ENCODE data around the gene NID2. TPM values are rescaled to one million over a fixed set of nuclear protein-coding genes. Genes with fewer than 3 reads are reported as not detected.

The NID2 gene
- total and polyA plus RNA-seq, 5 donors from 2014 or later = 0.35 to 1.1 (median 0.62) TPM; not detected in 1

DNA sequence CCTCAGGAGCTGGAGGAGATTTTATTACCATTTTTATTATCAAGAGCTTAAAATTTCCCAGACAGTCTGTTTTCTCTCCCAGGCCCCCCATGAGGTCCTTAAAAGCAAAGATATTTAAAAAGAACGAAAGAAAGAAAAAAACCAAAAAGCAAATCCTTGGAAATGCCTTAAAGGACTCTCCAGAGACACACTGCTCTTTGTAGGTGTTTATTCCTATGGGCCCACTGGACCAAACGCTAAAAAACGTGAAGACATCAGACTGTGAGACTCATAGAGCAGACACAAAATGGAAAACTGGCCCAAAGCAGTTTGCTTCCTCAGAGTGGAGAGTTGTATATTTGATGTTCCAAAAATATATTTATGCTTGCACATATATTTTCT, 1.2 kb upstream of the NID2 start:
- Mint-ChIP-seq H3K4me1 (peaks cover 0 to 23% (median 9%) of the 10 kb centered on the region in 4 donors), H3K9me3 (no peaks in the 10 kb centered on the region), H3K36me3 (no peaks in the 10 kb centered on the region), H3K27me3 (peaks cover 76% of the 10 kb centered on the region), H3K4me3 (peak overlapping the region in 2 of 4 donors; percentile 40 to 49), H3K27ac (peak overlapping the region in 1 of 3 donors; percentile 43)
- peaks cover 24% of the 10 kb centered on the region for H3K4me1 ChIP-seq (ENCODE audit: control insufficient read depth, insufficient read depth, low read length, poor library complexity, severe bottlenecking)
- DNase-seq (no peak), ATAC-seq (ENCODE audit: low read depth in 2 of 2) (no peak)
- no peaks in the 10 kb centered on the region for H3K9me3 ChIP-seq (ENCODE audit: control insufficient read depth in 2 of 2, low read length in 2 of 2)
- H3K27me3 ChIP-seq (ENCODE audit: control insufficient read depth, insufficient read depth, low read length) = peaks cover 43% of the 10 kb centered on the region
- no peak overlapping the region for H3K4me3 ChIP-seq (ENCODE audit: low read depth, low read length)
- H3K27ac ChIP-seq (ENCODE audit: insufficient read depth, low read length, poor library complexity, severe bottlenecking) = no peak overlapping the region
- H3K36me3 ChIP-seq (ENCODE audit: control insufficient read depth, insufficient read depth, low read length) = no peaks in the 10 kb centered on the region

DNA sequence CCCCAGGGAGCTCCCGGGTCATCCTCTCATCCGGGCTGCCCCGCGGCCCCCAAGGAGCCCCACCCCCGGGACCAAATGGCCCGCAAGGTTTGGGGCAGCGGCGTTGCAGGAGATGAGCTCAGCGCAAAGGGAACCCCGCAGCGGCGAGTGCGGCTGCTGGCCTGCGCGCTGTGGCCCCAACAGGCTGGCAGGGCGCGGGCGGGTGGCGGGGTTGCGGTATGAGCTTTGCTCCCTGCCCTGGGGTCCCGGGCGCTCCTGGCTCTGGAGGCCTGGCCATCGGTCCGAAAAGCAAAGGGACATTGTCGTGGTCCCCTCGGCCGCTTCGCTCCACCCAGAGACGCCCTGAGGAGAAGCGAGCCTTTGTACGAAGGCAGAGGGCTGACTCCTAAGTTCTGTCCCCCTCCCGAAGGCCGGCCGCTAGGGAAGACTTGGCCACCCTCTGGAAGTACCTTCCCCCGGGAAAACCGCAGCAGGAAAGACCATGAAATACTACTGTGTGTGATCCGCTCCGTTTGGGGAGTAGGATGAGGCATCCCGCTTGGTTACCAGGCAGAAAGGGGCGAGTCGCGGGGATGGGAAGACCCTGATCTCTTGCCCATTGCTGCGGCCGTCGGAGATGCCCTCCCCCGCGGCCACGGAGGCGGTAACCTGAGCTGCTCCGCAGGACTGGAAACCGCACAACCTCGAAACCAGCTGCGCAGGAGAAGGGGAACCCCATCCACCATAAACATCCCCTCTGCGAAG, 620 bp upstream of the NID2 start:
- no peak overlapping the region for H3K27ac ChIP-seq (ENCODE audit: insufficient read depth, low read length, poor library complexity, severe bottlenecking)
- H3K27ac Mint-ChIP-seq = no peak overlapping the region
- ATAC-seq (ENCODE audit: low read depth in 2 of 2) (peak; percentile 11 to 13), DNase-seq (peak in 1 of 3 donors; percentile 14)
- no peaks in the 10 kb centered on the region for H3K9me3 ChIP-seq (ENCODE audit: control insufficient read depth in 2 of 2, low read length in 2 of 2)
- peaks cover 43% of the 10 kb centered on the region for H3K27me3 ChIP-seq (ENCODE audit: control insufficient read depth, insufficient read depth, low read length)
- no peaks in the 10 kb centered on the region for H3K36me3 Mint-ChIP-seq
- H3K9me3 Mint-ChIP-seq = no peaks in the 10 kb centered on the region
- peaks cover 76% of the 10 kb centered on the region for H3K27me3 Mint-ChIP-seq
- no peaks in the 10 kb centered on the region for H3K36me3 ChIP-seq (ENCODE audit: control insufficient read depth, insufficient read depth, low read length)
- H3K4me1 ChIP-seq (ENCODE audit: control insufficient read depth, insufficient read depth, low read length, poor library complexity, severe bottlenecking) = peaks cover 24% of the 10 kb centered on the region
- H3K4me1 Mint-ChIP-seq = peaks cover 0 to 23% (median 9%) of the 10 kb centered on the region in 4 donors
- peak overlapping the region in 2 of 4 donors; percentile 40 to 49 for H3K4me3 Mint-ChIP-seq
- H3K4me3 ChIP-seq (ENCODE audit: low read depth, low read length) = no peak overlapping the region

GRCh38 chr14:52067873-52068614, 815 bp downstream of the NID2 start:
- no peaks in the 10 kb centered on the region for H3K9me3 ChIP-seq (ENCODE audit: control insufficient read depth in 2 of 2, low read length in 2 of 2)
- no peaks in the 10 kb centered on the region for H3K36me3 Mint-ChIP-seq
- DNase-seq = peak in 1 of 3 donors; percentile 38
- ATAC-seq (ENCODE audit: low read depth in 2 of 2) = peak in 1 of 2 donors; percentile 10
- H3K36me3 ChIP-seq (ENCODE audit: control insufficient read depth, insufficient read depth, low read length) = no peaks in the 10 kb centered on the region
- peaks cover 0 to 18% (median 9%) of the 10 kb centered on the region in 4 donors for H3K4me1 Mint-ChIP-seq
- no peaks in the 10 kb centered on the region for H3K9me3 Mint-ChIP-seq
- no peak overlapping the region for H3K27ac ChIP-seq (ENCODE audit: insufficient read depth, low read length, poor library complexity, severe bottlenecking)
- peak overlapping the region in 2 of 4 donors; percentile 44 to 68 for H3K4me3 Mint-ChIP-seq
- H3K4me3 ChIP-seq (ENCODE audit: low read depth, low read length) = no peak overlapping the region
- peaks cover 46% of the 10 kb centered on the region for H3K27me3 ChIP-seq (ENCODE audit: control insufficient read depth, insufficient read depth, low read length)
- H3K27ac Mint-ChIP-seq = no peak overlapping the region
- H3K4me1 ChIP-seq (ENCODE audit: control insufficient read depth, insufficient read depth, low read length, poor library complexity, severe bottlenecking) = peaks cover 24% of the 10 kb centered on the region
- H3K27me3 Mint-ChIP-seq = peaks cover 71% of the 10 kb centered on the region

DNA sequence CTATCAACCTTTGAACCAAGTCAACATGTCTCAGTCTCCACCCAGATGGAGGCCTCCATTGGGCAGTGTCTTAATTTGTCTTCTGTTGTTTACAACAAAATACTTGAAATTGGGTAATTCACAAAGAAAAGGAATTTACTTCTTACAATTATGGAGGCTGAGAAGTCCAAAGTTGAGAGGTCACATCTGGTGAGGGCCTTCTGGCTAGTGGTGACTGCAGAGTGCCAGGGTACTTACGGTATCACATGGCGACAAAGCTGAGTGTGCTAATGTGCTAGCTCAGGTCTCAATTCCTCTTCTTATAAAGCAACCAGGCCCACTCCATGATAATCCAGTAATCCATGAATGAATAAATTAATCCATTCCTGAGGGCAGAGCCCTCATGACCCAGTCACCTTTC, 4.7 kb downstream of the NID2 start:
- Mint-ChIP-seq H3K4me1 (peaks cover 0 to 14% (median 0%) of the 10 kb centered on the region in 4 donors), H3K4me3 (no peak overlapping the region), H3K27me3 (peaks cover 55% of the 10 kb centered on the region), H3K36me3 (no peaks in the 10 kb centered on the region), H3K27ac (no peak overlapping the region), H3K9me3 (no peaks in the 10 kb centered on the region)
- Histone ChIP-seq H3K4me3 (ENCODE audit: low read depth, low read length) (no peak overlapping the region), H3K4me1 (ENCODE audit: control insufficient read depth, insufficient read depth, low read length, poor library complexity, severe bottlenecking) (peaks cover 17% of the 10 kb centered on the region), H3K27ac (ENCODE audit: insufficient read depth, low read length, poor library complexity, severe bottlenecking) (no peak overlapping the region), H3K36me3 (ENCODE audit: control insufficient read depth, insufficient read depth, low read length) (no peaks in the 10 kb centered on the region), H3K9me3 (ENCODE audit: control insufficient read depth in 2 of 2, low read length in 2 of 2) (no peaks in the 10 kb centered on the region), H3K27me3 (ENCODE audit: control insufficient read depth, insufficient read depth, low read length) (peaks cover 22% of the 10 kb centered on the region)
- DNase-seq = no peak
- ATAC-seq (ENCODE audit: low read depth in 2 of 2) = no peak

GRCh38 chr14:52063052-52063462, 5.8 kb downstream of the NID2 start:
- Histone ChIP-seq H3K36me3 (ENCODE audit: control insufficient read depth, insufficient read depth, low read length) (no peaks in the 10 kb centered on the region), H3K4me1 (ENCODE audit: control insufficient read depth, insufficient read depth, low read length, poor library complexity, severe bottlenecking) (peaks cover 6% of the 10 kb centered on the region), H3K27ac (ENCODE audit: insufficient read depth, low read length, poor library complexity, severe bottlenecking) (no peak overlapping the region), H3K4me3 (ENCODE audit: low read depth, low read length) (no peak overlapping the region), H3K9me3 (ENCODE audit: control insufficient read depth in 2 of 2, low read length in 2 of 2) (no peaks in the 10 kb centered on the region), H3K27me3 (ENCODE audit: control insufficient read depth, insufficient read depth, low read length) (peaks cover 26% of the 10 kb centered on the region)
- peaks cover 0 to 7% (median 0%) of the 10 kb centered on the region in 4 donors for H3K4me1 Mint-ChIP-seq
- peaks cover 53% of the 10 kb centered on the region for H3K27me3 Mint-ChIP-seq
- H3K4me3 Mint-ChIP-seq = no peak overlapping the region
- no peak for ATAC-seq (ENCODE audit: low read depth in 2 of 2)
- no peaks in the 10 kb centered on the region for H3K36me3 Mint-ChIP-seq
- no peaks in the 10 kb centered on the region for H3K9me3 Mint-ChIP-seq
- H3K27ac Mint-ChIP-seq = no peak overlapping the region
- no peak for DNase-seq

DNA sequence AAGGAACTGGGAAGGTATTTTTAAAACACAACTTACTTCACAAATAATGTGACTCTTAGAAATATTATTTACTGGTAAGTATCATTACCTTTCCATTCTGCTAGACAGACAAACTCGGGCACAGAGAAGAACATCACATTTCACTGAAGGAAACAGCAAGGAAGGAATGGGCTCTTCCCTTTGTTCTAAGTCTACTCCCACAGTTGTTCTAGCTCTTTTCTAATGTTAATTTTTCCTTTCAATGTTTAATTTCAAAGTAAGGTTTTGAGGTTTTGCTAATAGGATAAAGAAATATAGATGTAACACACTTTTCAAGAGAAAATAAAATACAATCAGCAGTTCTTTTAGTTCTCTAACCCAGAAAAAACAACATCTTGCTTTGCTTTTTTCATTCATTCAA, 7.0 kb downstream of the NID2 start:
- H3K4me3 Mint-ChIP-seq = no peak overlapping the region
- no peaks in the 10 kb centered on the region for H3K4me1 Mint-ChIP-seq
- no peaks in the 10 kb centered on the region for H3K9me3 ChIP-seq (ENCODE audit: control insufficient read depth in 2 of 2, low read length in 2 of 2)
- H3K27ac Mint-ChIP-seq = no peak overlapping the region
- ATAC-seq (ENCODE audit: low read depth in 2 of 2) (no peak), DNase-seq (no peak)
- H3K36me3 ChIP-seq (ENCODE audit: control insufficient read depth, insufficient read depth, low read length) = no peaks in the 10 kb centered on the region
- H3K4me3 ChIP-seq (ENCODE audit: low read depth, low read length) = no peak overlapping the region
- no peaks in the 10 kb centered on the region for H3K9me3 Mint-ChIP-seq
- H3K36me3 Mint-ChIP-seq = no peaks in the 10 kb centered on the region
- no peak overlapping the region for H3K27ac ChIP-seq (ENCODE audit: insufficient read depth, low read length, poor library complexity, severe bottlenecking)
- H3K27me3 Mint-ChIP-seq = peaks cover 42% of the 10 kb centered on the region
- H3K4me1 ChIP-seq (ENCODE audit: control insufficient read depth, insufficient read depth, low read length, poor library complexity, severe bottlenecking) = no peaks in the 10 kb centered on the region
- H3K27me3 ChIP-seq (ENCODE audit: control insufficient read depth, insufficient read depth, low read length) = peaks cover 19% of the 10 kb centered on the region

- DNase-seq (no peak), ATAC-seq (ENCODE audit: low read depth in 2 of 2) (no peak)
- Mint-ChIP-seq H3K9me3 (no peaks in the 10 kb centered on the region), H3K27ac (no peak overlapping the region), H3K27me3 (peaks cover 37% of the 10 kb centered on the region), H3K36me3 (no peaks in the 10 kb centered on the region), H3K4me1 (no peaks in the 10 kb centered on the region), H3K4me3 (no peak overlapping the region)
- Histone ChIP-seq H3K36me3 (ENCODE audit: control insufficient read depth, insufficient read depth, low read length) (no peaks in the 10 kb centered on the region), H3K4me1 (ENCODE audit: control insufficient read depth, insufficient read depth, low read length, poor library complexity, severe bottlenecking) (no peaks in the 10 kb centered on the region), H3K27ac (ENCODE audit: insufficient read depth, low read length, poor library complexity, severe bottlenecking) (no peak overlapping the region), H3K4me3 (ENCODE audit: low read depth, low read length) (no peak overlapping the region), H3K9me3 (ENCODE audit: control insufficient read depth in 2 of 2, low read length in 2 of 2) (no peaks in the 10 kb centered on the region), H3K27me3 (ENCODE audit: control insufficient read depth, insufficient read depth, low read length) (peaks cover 14% of the 10 kb centered on the region)
Measured at GRCh38 chr14:52061390-52061789, 7.5 kb downstream of the NID2 start.
